Right forelimb (tissue), 1 donor: ENCODE measurements around the gene B9D1.

Experiments
- DNase-seq: peaks from one replicate; pipeline ENCODE4 v3.0.0-alpha.2; 2018

B9D1 gene

DNA sequence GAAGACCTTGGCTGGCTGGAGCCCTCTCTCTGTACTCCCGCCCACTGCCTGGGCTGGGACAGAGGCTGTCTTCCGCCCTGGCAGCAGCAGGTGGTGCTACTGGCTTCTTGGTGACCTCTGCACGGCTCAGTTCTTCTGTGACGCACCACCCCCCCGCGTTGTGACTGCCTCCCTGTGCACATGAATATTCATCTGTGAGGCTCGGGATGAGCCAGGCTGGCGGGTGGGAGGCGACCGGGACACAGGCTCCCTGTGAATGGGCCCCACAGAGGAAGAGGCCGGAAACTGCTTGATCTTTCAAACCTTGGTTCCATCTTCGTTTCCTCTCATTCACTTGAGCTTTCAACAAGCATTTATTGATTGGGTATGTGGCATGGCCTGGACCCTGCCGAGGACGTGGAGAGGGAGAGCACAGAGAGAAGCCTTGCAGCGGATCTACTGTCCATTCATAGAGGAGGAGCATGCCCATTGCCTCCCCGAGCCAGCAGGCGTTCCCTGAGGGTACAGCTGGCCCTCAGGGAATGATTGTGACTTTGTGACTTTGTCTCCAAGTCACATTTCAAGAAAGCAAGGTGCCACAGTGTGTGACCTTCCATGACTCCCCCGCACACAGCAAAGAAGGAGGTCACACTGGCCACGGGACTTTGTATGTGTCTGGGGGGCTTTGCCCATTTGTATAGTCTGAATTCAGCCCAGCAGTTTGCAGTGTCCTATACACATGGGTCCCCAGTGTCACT, 45.0 kb downstream of the B9D1 start:
- DNase-seq, result peak; percentile 79

DNA sequence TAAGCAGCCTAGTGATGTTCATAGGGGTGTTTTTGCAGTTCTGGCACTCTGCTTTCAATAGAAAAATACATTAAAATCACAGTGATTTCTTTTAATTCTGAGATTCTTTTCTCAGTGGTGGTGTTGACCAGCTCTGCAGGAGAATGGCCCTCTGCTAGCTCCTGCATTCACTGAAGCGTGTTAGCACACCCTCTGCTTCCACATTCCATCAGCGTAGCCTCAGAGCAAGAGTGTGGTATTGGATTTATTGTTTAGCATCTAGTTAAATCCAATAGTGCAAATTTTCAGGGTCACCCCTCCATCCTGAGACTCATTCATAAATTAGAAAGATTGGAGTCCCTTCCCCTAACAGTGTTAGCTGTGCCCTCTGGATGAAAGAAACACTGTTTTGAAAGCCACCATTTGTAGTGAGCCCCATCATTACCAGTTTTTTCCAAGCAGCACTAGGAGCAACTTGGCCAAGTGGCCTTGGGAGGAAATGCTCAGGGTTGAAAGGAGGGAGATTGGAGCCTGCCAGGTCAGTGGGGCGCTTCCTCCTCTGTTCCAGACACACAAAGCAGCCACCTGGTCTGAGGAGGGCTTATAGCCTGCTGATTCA, 45.7 kb downstream of the B9D1 start:
- no peak for DNase-seq

DNA sequence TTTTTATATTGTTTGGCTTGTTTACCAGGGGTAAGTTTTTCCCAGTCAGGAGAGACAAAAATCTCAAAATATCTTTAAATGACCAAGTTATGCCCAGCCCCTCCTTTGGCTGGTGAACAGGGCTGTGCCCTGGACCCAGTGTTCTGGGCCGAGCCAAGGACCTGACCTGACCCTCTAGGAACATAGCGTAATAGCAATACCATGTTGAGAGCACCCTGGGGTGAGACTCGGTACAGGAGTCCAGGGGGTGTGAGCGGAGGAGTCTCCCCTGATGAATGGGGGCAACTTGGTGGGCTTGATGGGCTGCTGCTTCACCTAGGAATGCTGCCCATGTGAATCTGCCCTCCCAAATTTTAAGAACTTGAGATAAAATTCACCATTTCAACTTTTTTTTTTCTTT, 47.4 kb downstream of the B9D1 start:
- DNase-seq, result no peak

DNA sequence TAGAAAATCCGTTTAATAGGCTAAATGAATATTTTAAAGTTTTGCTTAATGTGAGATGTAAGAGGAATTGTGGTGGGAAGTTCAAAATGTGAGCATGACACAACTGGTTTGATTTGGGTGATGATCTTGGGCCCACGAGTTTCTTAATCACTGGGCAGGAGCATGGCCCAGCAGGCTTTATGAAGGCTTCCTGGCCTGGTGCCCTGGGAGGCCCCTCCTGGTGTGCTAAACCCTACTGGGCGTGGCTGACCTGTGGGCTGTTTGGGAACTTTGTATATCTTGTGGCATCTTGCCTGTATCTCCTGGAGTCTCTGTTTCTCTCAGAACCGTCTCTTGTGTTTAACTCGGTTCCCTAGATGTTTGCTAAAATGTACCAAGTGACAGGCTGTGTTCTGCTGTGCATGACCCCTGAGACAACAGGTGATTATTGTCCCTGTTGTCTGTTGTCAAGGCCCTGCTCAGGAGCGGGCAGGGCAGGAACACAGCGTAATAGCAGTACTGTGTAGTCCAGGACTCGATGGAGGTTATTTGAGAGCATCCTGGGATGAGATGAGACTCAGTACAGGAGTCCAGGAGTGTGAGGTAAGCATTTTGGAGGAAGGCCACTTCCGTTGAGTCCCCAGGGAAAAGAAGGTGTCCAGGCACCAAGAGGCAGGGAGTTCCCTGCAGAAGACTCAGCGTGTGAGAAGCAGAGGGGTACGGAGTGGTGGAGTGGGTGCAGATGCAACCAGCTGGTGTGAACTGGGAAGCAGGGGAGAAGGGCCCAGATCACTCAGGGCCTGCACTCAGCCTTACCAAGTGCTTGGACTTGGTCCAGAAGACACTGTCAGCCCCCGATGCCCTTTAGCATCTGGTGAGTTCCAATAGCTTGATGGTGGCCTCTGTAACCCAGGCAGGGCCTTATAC, 48.5 kb downstream of the B9D1 start:
- DNase-seq, result no peak

DNA sequence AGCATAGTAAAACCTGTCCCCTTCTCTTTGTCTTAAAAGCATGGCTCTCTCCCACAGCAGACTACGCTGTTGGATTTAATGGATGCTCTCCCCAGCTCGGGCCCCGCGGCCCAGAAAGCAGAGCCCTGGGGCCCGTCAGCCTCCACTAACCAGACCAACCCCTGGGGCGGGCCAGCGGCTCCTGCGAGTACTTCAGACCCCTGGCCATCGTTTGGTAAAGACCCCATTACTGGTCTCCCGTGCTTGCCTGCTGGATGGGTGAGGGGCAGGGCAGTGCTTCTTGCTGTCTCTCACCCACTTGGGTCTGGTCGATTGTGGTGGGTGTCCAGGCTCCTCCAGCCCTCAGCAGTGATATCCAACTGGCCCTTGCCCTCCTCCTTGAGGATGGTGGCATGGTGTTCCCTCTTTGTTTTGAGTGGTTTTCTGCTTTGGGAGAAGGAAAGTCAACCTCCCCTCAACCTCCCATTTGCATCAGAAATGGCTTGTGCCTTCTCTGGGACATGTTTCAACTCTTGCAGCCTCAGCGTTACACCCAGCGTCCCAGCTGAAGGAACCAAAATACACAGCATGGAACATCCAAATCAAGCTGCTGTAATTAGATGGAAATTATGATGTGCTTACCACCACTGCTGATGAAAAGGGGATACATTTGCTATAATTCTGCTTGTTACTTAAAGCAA, 49.3 kb downstream of the B9D1 start:
- no peak for DNase-seq

DNA sequence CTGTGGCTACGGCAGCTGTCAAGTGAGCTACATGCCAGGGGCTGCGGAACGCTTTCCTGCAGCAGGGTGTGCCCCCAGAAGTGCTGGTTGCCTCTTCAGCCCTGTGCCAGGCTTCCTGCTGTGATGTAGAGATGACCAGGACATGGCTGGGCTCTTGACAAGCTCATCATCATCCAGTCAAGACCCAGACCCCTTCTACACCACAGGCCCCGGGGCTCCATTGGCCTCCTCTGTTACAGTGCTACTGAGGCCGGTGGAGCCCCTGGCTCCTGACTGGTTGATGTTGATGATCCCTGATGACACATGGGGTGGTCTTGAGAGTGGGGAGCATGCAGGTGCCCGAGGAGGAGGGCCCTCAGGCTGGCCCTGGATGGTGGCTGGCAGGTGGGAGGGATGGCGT, 50.1 kb downstream of the B9D1 start:
- DNase-seq, result no peak

DNA sequence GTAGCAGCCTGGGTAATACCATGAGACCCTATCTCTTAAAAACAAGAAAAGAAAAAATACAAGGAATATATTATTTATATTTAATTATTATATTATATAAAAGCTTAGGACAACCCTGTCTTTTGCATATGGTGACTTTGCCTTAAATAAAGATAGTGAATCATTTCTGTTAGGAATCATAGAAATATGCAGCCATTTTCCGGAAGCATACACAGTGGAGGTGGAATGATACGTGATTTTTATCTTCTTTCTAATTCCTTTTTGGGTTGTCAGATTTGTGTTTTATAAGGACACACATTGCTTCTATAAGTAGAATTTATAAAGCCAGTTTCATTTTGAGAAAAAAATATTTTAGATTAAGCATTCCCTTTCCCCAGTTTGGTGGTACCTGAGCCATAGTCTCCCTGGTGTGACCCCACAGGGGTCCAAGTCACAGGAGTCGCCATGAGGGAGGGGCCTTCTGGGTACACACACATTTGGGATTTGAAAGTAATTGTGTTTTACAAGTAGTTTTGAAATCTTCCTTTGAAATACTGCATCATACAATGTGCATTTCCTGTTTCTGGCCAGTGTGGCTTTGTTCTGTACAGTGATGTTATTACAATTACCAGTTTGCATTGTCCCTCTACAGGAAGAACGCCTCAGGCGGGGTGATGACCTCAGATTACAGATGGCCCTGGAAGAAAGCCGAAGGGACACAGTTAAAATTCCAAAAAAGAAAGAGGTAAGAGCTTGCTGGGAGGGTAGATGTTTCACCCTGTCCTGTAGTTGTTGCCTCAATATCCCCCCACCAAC, 50.9 kb downstream of the B9D1 start:
- no peak for DNase-seq

DNA sequence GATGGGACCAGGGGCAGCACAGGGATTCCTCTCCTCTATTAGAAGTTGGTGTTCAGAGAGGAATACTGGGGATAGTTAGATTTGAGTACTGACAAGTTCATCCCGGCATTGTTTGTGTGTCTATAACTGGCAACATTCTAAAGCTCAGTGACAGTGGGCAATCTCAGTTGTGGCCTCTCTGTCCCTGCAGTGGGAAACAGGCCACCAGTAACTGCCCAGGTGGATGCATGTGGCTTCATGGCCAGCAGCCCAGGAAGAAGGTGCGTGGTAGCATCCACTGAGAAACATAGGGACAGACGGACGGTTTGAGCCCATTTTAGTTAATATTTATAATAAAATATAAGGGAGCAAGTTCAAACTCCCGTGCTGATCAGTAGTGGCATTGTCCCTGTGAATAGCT, 51.5 kb downstream of the B9D1 start:
- DNase-seq, result no peak

DNA sequence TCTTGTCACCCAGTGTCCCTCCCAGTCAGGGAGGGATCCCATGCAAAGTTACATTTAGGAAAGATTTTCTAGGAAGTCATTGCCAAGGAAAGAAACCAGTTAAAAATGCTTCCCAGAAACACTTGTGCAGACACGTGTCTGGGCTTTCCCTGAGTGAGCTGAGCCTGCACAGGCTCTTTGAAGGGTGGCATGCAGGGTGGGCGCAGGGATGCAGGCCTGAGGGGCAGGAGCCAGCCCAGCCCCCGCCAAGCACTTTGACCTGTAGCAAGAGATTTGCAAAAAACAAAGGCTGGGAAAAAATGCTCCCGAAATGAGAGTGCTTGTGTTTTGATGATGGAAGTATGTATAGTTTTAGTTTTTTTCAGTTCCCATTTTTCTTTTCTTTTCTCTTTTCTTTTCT, 52.4 kb downstream of the B9D1 start:
- DNase-seq, result no peak

DNA sequence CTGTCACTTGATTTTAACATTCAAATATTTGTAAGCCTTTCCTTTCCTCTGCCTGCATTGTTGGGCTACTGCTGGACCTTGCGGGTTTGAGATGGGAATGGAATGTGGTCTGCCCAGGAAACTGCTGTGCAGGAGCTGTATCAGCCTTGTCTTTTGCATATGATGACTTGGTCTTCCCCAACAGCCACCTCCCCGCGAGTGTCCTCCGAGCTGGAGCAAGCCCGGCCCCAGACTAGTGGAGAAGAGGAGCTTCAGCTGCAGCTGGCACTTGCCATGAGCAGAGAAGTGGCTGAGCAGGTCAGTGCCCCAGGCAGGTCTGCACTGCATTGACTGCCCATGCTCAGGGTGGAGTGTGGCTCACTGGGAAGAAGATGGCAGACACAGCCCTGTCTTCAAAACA, 52.8 kb downstream of the B9D1 start:
- DNase-seq, result no peak

DNA sequence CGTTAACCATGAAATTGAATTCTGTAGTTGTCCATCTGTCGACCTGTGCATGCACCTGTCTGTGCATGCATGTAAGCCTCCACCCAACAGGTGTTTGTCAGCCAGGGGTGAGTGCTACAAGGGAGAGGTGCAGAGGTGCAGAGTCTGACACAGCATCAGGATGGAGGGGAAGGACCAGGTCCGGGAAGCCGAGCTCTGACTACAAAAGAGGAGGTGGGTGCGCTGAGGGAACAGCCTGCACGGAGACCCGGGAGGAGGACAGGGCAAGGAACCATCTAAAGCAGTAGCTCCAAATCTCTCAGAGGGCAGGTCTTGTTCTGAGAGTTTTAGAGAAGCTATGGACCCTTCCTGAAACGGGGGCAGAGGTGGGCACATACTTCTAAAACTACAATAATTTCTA, 54.1 kb downstream of the B9D1 start:
- no peak for DNase-seq

DNA sequence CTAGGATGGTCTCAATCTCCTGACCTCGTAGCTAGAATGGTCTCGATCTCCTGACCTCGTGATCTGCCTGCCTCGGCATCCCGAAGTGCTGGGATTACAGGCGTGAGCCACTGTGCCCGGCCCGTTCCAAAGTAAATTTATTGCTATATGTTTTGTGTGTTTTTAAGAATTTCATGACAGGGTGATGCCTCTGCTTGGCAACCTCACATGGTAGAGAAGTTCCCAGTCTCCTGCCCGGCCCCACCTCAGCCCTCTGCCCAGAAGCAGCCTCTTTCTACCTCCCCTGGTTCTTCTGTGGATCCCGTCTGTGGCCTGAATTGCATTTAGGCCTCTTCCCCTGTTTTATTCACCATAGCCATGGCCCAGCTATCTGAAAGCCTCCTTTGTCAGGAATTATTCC, 55.0 kb downstream of the B9D1 start:
- DNase-seq, result no peak

DNA sequence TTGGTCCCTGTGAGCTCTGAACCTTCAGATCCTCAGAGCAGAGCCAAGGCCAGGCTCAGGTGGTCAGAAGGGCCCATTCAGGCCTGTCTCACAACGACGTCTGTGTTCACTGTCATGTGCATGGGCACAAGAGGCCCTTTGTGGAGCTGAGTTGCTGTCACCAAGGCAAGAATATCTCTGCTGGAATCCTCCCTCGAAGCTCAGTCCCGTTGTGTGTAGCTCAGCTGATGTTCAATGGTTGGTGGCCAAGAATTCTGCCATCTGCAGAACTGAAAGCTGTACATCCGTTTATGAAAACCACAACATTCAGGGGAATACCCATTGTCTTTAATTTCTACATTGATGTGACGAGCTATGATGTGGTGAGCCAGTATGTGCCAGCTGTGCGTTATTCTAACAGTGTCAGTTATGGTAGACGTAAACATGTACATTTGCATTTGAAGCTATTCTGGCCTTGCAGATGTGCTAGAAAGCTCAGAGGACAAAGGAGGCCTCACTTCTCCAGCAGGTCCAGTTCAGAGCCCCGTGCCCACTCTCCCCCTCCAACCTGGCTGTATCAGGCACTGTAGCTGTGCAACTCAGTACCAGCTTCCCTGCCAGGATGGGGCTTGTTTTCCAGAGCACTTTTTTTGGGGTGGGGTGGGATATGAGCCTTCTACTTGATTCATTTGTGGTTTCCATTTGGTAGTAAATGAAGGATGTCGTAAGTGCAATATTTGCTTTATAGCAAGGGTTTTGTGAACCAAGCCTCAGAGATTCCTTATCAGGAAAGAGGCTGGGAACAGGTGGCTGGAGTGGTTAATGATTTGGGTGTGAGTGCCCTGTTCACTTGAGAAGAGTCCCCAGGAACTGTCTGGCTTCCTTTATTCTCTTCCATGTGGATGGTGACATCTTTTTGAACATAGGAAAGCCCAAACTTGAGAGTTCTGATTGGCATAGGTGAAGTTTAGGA, 56.1 kb downstream of the B9D1 start:
- DNase-seq, result no peak

DNA sequence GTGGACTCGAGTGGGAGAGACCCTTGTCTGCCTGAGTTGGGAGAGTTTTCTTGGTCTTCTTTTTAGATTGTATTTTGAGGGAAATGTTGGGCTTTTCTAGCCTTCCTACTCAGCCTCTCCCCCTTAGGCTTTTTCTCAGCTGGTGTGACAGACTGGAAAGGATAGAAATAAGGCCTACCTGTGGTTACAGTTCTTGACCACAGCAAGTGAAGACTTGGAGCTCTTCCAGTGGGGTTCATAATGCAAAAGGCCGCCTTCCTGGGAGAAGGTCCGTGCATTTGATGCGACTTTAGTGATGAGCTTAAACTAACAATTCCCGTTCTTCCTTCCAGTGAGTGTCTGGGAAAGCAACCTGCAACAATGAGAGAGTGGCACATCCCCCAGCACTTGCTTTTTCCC, 56.8 kb downstream of the B9D1 start:
- no peak for DNase-seq

DNA sequence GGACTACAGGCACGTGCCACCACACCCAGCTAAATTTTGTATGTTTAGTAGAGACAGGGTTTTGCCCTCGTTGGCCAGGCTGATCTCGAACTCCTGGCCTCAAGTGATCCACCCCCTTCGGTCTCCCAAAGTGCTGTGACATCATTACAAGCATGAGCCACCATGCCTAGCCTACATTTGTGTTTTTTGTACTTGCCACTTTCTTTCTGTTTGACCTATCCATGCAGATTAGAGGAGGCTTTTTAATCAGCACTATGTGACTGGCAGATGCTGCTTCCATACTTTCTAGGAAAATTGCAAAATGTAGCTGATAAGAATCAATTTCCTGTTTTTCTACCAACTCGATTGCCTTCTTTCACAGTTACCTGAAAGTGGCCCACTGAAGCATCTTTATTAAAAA, 57.3 kb downstream of the B9D1 start:
- no peak for DNase-seq

DNA sequence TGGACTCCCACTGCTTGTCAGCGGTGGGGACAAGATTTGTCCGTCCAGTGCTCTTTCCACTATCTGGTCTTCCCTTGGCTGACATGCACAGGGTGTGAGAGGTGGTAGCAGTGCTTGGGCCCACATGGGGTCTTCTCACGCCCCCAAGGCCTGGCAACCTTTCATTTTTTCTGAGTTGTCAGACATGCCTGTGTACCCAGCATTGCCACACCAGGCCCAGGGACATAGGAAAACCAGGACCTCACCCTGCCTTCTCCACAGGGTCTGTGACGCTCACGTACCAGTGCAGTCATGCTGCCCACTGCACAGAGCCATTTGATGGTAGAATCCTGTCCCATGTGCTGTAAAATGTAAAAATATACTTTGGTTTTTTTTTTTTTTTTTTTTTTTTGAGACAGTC, 57.8 kb downstream of the B9D1 start:
- no peak for DNase-seq

DNA sequence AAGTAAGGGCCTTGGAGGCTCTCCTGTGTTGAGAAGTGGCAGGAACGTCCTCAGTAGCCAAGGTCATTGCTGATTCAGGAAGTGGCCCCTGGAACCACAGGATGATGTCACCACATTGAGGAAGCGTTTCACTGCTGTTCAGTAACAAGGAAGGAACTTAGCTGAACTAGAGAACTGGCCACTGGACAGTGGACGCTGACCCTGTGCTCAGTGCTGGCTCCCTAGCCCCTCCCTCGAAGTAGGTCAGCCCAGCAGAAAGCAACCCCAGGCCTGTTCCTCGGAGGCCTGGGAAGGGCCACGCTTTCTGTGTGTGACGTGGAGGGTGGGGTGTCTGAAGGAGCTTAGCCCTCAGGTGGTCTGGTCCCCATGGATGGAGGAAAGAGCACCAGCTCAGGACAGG, 58.3 kb downstream of the B9D1 start:
- no peak for DNase-seq

DNA sequence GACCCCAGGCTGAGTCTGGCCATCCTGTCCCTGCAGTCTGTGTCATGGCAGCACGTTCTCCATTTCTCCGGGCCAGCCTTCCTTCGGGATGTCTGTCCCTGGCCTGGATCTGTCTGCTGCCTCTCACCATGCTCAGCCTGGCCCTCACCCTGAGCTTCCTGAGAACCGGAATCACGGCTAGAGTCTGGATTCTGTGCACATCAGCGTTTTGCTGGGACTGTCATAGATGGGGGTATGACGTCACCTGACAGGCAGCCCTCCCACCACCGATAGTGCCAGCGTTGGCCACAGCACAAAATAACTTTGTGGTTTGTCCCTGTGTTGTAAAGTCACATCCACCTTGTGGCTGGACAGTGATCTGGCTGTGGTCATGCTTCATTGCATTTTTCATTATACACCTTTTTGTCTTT, 59.2 kb downstream of the B9D1 start:
- no peak for DNase-seq

DNA sequence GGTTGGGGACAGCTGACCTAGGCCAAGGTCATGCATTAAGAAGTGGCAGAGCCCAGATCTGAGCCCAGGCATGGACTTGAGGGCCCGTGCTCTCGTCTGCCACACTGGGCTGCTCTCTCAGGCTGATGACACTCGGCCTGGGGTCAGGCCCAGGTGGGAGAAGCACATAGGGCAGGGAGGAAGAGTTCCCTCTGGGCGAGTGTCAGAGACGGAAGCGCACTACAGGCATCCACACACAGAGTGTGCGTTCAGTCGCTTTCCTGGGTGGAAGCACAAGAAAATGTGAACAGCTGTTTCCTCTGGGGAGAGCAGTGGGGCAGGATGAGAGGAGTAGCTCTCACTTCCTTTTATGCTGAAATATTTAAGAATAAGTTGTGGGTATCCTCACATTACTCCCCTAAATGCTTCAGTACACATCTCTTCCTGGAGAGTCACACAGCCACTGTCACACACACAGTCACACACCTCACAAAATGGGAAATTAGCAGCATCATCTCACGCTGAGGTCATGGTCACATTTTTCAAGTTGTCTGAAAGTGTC, 59.7 kb downstream of the B9D1 start:
- DNase-seq, result no peak

DNA sequence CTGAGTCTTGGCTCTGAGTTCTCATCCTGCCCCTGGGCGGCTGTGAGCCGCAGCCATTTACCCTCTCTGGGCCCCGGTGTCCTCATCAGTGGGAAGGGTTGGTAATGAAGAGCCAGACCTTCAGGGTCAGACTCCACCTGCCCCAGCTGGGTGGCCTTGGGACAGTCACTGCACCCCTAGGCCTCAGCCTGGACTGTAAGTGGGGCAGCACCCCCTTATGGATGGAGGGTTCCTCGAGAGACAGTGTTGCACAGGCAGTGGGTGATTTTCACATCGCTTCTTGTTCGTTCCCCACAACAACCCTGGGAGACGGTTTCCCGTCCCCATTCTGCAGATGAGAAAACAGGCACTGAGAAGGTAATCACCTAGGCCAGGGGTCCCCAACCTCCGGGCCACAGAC, 60.5 kb downstream of the B9D1 start:
- DNase-seq, result no peak
